Osteocyte (in vitro differentiated cells): ENCODE measurements around the gene GPR137B. TPM values are rescaled to one million over a fixed set of nuclear protein-coding genes. Genes with fewer than 3 reads are reported as not detected.

Experiments used
- DNase-seq: peaks from one replicate; pipeline ENCODE4 v3.0.0; 2021; ENCODE audit warnings: mixed read lengths; ENCODE audit not compliant: unreplicated experiment; ENCODE audit errors: extremely low spot score
- H3K27ac Mint-ChIP-seq: one replicate; pipeline ENCODE4 v1.8.0; 2021; ENCODE audit warnings: mild to moderate bottlenecking, mixed read lengths; ENCODE audit not compliant: unreplicated experiment
- H3K27me3 Mint-ChIP-seq: one replicate; pipeline ENCODE4 v1.8.0; 2021; ENCODE audit warnings: mixed read lengths; ENCODE audit not compliant: unreplicated experiment
- H3K36me3 Mint-ChIP-seq: one replicate; pipeline ENCODE4 v1.8.0; 2021; ENCODE audit warnings: mixed read lengths; ENCODE audit not compliant: unreplicated experiment
- H3K4me1 Mint-ChIP-seq: one replicate; pipeline ENCODE4 v1.8.0; 2021; ENCODE audit warnings: mixed read lengths; ENCODE audit not compliant: unreplicated experiment
- H3K4me3 Mint-ChIP-seq: one replicate; pipeline ENCODE4 v1.8.0; 2021; ENCODE audit warnings: mild to moderate bottlenecking, moderate library complexity, mixed read lengths; ENCODE audit not compliant: unreplicated experiment
- H3K9me3 Mint-ChIP-seq: one replicate; pipeline ENCODE4 v1.8.0; 2021; ENCODE audit warnings: mixed read lengths; ENCODE audit not compliant: unreplicated experiment
- CTCF ChIP-seq: fragments of 200-600 bp; sonication (generic); IDR thresholded peaks from 2 replicates; pipeline ENCODE4 v1.5.0; 2021; ENCODE audit warnings: antibody characterized with exemption, mild to moderate bottlenecking, moderate library complexity
- total RNA-seq: library from RNA; stranded (reverse); gene quantifications from 2 replicates; pipeline ENCODE4 v1.2.1, GENCODE V29; 2021

Gene GPR137B
- total RNA-seq, 1 donor from 2014 or later = 17.3 TPM

GRCh38 chr1:236258114-236258622 is 115.8 kb downstream of the GPR137B start:
- Mint-ChIP-seq H3K4me1 (no peaks in the 10 kb centered on the region), H3K27ac (no peak overlapping the region), H3K36me3 (peaks cover 14% of the 10 kb centered on the region), H3K4me3 (no peak overlapping the region), H3K27me3 (no peaks in the 10 kb centered on the region), H3K9me3 (peaks cover 38% of the 10 kb centered on the region)
- DNase-seq = no peak
- TF ChIP-seq CTCF = no peak

Other genes starting within 250 kb of the GPR137B start
- 142 and 149 TPM in 2 replicates for gene NID1, start 77.4 kb upstream of the GPR137B start, total RNA-seq
- gene ERO1B, start 139.4 kb downstream of the GPR137B start, total RNA-seq = 4.8 and 4.9 TPM in 2 replicates